Erythroblast (primary cell): ENCODE data around the gene MYH16.
"Not testable (repeated sequence)": the region's sequence is repeated elsewhere in the genome, so short reads cannot be mapped to it uniquely, and the experiment has no call there.

Experiments used
- GATA1 ChIP-seq: IDR thresholded peaks from 2 replicates; pipeline ENCODE4 v1.6.1; 2011; ENCODE audit warnings: low read depth, mild to moderate bottlenecking, control low read depth, low read length, moderate library complexity
- POLR2A ChIP-seq: IDR thresholded peaks from 2 replicates; pipeline ENCODE4 v1.6.1; 2011; ENCODE audit warnings: mild to moderate bottlenecking, low read length

DNA sequence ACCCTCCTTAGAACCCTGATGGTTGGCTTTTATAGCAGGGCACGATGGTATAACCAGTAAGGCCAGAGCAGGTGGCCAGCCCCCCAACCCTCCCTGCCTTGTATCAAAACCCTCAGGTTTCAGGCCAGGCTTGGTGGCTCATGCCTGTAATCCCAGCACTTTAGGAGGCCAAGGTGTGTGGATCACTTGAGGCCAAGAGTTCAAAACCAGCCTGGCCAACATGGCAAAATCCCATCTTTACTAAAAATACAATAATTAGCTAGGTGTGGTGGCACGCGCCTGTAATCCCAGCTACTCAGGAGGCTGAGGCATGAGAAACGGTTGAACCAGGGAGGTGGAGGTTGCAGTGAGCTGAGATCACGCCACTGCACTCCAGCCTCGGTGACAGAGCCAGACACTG lies 50.0 kb downstream of the MYH16 start:
- not testable (repeated sequence) for TF ChIP-seq POLR2A, GATA1
